Measurements from ENCODE around the gene CMAS. TPM values are rescaled to one million over a fixed set of nuclear protein-coding genes. Genes with fewer than 3 reads are reported as not detected.

The CMAS gene
- total and polyA plus RNA-seq, 2 donors (not counting 3 experiments of a cell fraction or from before 2014, with no cell fraction given), result 8.5 to 35.4 TPM

- Histone ChIP-seq H3K4me1 (ENCODE audit: control insufficient read depth, extremely low read depth, insufficient read depth, low read length) (no peaks in the 10 kb centered on the region), H3K27me3 (ENCODE audit: control insufficient read depth in 2 of 2, insufficient read depth in 2 of 2, low read length in 2 of 2) (no peaks in the 10 kb centered on the region), H3K27ac (ENCODE audit: insufficient read depth, low read depth, low read length) (no peak overlapping the region), H4K20me1 (replicated peaks; ENCODE audit: control insufficient read depth, extremely low read depth, insufficient read depth, low read length) (no peaks in the 10 kb centered on the region), H3K4me2 (ENCODE audit: insufficient read depth, low read length) (no peak overlapping the region), H3K4me3 (replicated peaks in 1 of 3; ENCODE audit: insufficient read depth in 1 of 3, low read depth in 1 of 3, low read length in 3 of 3) (no peak overlapping the region), H3K9ac (replicated peaks; ENCODE audit: extremely low read depth, insufficient read depth, low read length) (no peak overlapping the region), H3K36me3 (ENCODE audit: control insufficient read depth in 2 of 2, extremely low read depth in 1 of 2, insufficient read depth in 2 of 2, low read length in 2 of 2) (peaks cover 0 to 14% of the 10 kb centered on the region in 2 experiments), H3K9me3 (replicated peaks; ENCODE audit: control insufficient read depth, insufficient read depth, low read length) (no peaks in the 10 kb centered on the region), H2AFZ (ENCODE audit: low read depth, low read length) (no peak overlapping the region), H3K9me1 (replicated peaks; ENCODE audit: control insufficient read depth, extremely low read depth, insufficient read depth, low read length) (no peaks in the 10 kb centered on the region), H3K79me2 (ENCODE audit: control insufficient read depth, insufficient read depth, low read length) (peaks cover 14% of the 10 kb centered on the region)
- FAIRE-seq (no peak), DNase-seq (ENCODE audit: low read depth, low spot score) (no peak)
- BruUV-seq (replicated peaks), result no TSS peak
- no peak for TF ChIP-seq MYC (IDR thresholded peaks at IDR 0.05; ENCODE audit: low read depth, low read length)
- TF ChIP-seq MAX (IDR thresholded peaks at IDR 0.05; ENCODE audit: insufficient read depth, insufficient read length), result no peak
- TF ChIP-seq JUN (IDR thresholded peaks at IDR 0.05; ENCODE audit: borderline replicate concordance, insufficient read depth, insufficient read length, low read depth), result no peak
- no peak for TF ChIP-seq POLR2A (IDR thresholded peaks at IDR 0.05; ENCODE audit: low read depth, low read length)
- no peak for TF ChIP-seq CTCF (IDR thresholded peaks at IDR 0.05; ENCODE audit: extremely low read depth in 1 of 2, insufficient read depth in 1 of 2, low read depth in 1 of 2, low read length in 2 of 2)
- TF ChIP-seq POLR2AphosphoS5 (IDR thresholded peaks at IDR 0.05; ENCODE audit: insufficient read depth, low read depth, low read length), result no peak
- no peak for TF ChIP-seq FOS (IDR thresholded peaks at IDR 0.05; ENCODE audit: borderline replicate concordance, insufficient read depth, low read length)
- TF ChIP-seq GATA2 (IDR thresholded peaks at IDR 0.05; ENCODE audit: insufficient read depth, insufficient read length, low read depth, low read length), result no peak
- no peak for TF ChIP-seq EZH2 (IDR thresholded peaks at IDR 0.05; ENCODE audit: borderline replicate concordance, low read depth, low read length, severe bottlenecking)
- ChIA-PET CTCF (interaction anchor here (0.7 to 2.4 kb wide), 4 partner anchors 9 to 359 kb away, joined by 3 to 8 read pairs (median 4); no protein-coding TSS in a partner anchor), POLR2A (interaction anchor here (0.6 to 1.5 kb wide), 2 partner anchors 10 to 27 kb away, joined by 3 to 9 read pairs; no protein-coding TSS in a partner anchor)
- intact Hi-C loops (cut with micrococcal nuclease), result no loop called here
- dilution Hi-C loops (cut with MboI; ENCODE audit: extremely low pct_ligation_motif_present, low sequenced_read_pairs), result no loop called here
Measured at GRCh38 chr12:22056607-22057006, 10.6 kb downstream of the CMAS start.

Data from endothelial cell of umbilical vein (primary cell).